IPS-18c (cell line): ENCODE results near the gene DUS3L.
"Not testable (repeated sequence)": the region's sequence is repeated elsewhere in the genome, so short reads cannot be mapped to it uniquely, and the experiment has no call there.

Experiments used
- H3K4me3 ChIP-seq: 2 replicates; pipeline ENCODE4 v1.7.0; 2013; ENCODE audit warnings: low read depth, mild to moderate bottlenecking, low read length, moderate library complexity; ENCODE audit not compliant: insufficient read depth
- H3K9me3 ChIP-seq: one replicate; pipeline ENCODE4 v1.6.1; 2013; ENCODE audit warnings: mild to moderate bottlenecking, low read length, moderate library complexity; ENCODE audit not compliant: control insufficient read depth, insufficient read depth

DUS3L gene

DNA sequence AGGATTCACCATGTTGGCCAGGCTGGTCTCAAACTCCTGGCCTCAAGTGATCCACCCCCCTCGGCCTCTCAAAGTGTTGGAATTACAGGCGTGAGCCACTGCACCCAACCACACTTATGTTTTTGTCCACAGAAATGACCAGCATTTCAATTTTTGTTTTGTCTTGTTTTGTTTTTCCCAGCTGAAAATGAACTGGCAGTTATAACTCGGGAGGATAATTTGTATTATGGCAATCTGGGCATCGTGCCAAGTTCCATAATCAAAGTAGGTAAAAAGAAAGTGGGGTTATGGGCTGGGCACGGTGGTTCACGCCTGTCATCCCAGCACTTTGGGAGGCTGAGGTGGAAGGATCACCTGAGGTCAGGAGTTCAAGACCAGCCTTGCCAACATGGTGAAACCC is 42.0 kb downstream of the DUS3L start:
- not testable (repeated sequence) for H3K9me3 ChIP-seq

DNA sequence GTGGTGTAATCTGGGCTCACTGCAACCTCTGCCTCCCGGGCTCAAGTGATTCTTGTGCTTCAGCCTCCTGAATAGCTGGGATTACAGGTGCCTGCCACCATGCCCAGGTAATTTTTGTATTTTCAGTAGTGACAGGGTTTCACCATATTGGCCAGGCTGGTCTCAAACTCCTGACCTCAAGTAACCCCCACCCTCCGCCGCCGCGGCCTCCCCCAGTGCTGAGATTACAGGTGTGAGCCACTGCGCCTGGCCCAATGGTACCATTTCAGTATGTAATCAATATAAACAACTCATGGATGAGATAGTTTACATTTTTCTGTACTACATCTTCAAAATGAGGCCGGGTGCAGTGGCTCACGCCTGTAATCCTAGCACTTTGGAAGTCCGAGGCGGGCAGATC is 46.0 kb downstream of the DUS3L start:
- not testable (repeated sequence) for H3K4me3 ChIP-seq, H3K9me3 ChIP-seq

More for the DNA sequence above, 42.0 kb downstream of the DUS3L start:
- H3K4me3 ChIP-seq, result not testable (repeated sequence)

DNA sequence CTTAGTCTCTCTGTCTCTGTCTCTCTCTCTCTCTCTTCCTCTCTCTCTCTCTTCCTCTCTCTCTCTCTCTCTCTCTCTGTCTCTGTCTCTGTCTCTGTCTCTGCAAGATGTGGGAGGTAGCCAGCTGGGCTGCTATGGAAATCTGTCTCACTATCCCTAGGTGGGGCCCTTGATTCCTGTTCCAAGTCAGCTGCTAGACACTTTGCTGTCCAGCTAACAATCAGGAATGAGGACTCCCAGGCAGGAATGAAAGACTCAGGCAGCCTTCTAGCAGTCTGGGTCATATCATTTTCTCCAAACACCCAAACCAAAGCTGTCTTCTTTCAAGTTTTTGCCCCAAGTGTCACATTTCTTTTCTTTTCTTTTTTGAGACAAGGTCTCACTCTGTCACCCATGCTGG is 47.3 kb downstream of the DUS3L start:
- no peak overlapping the region for H3K4me3 ChIP-seq
- no peaks in the 10 kb centered on the region for H3K9me3 ChIP-seq

DNA sequence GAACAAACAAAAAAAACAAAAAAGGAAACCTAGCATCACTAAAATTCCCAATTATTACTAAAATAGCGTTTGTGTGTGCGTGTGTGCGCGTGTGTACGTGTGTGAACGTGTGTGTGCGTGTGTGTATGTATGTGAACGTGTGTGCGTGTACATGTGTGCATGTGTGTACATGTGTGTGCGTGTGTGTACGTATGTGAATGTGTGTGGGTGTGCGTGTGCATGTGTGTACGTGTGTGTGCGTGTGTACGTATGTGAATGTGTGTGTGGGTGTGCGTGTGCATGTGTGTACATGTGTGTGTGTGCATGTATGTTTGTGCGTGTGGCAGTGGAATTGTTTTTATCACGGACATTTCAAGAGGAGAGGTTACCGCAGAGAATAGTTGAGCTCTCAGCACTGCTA is 48.9 kb downstream of the DUS3L start:
- no peaks in the 10 kb centered on the region for H3K9me3 ChIP-seq
- H3K4me3 ChIP-seq, result no peak overlapping the region

DNA sequence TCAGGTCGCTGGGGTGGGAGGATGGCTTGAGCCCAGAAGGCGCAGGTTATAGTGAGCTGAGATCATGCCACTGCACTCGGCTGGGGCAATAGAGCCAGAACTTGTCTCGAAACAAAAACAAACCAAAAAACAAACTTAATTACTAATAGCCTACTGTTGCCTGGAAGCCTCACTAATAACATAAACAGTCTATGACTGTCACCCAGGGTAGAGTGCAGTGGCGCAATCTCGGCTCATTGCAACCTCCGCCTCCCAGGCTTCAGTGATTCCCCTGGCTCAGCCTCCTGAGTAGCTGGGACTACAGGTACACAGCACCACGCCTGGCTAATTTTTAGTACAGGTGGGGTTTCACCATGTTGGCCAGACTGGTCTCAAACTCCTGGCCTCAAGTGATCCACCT is 52.5 kb downstream of the DUS3L start:
- H3K9me3 ChIP-seq, result no peaks in the 10 kb centered on the region
- no peak overlapping the region for H3K4me3 ChIP-seq
